Embryonic facial prominence (tissue), 1 donor: ENCODE measurements around the gene NDUFB5.
A peak's percentile ranks its signal among the peaks of the same experiment; 100 is the strongest.
"Not testable (repeated sequence)": the region's sequence is repeated elsewhere in the genome, so short reads cannot be mapped to it uniquely, and the experiment has no call there.

ENCODE experiments used
- DNase-seq: peaks from one replicate; pipeline ENCODE4 v3.0.0-alpha.2; 2016; ENCODE audit errors: extremely low spot score

The NDUFB5 gene

GRCh38 chr3:179630753-179631451 lies 26.3 kb downstream of the NDUFB5 start:
- DNase-seq, result no peak

DNA sequence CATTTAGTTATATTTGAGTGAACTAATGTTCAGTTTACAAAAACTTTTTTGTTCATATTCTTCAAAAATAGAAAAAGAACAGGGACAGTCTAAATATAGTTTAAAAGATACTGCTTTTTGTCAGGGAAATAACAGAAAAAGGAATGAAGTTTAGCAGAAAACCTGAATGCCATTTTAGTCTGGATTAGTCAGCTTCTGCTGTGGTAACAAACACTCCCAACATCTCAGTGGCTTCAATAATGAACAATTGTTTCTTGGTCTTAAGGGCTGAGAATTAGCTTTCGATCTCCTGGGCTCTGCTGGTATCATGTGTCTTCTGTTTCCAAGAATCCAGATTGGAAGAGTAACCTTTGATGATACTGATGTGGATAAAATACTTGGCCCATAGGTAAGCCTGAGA lies 35.9 kb downstream of the NDUFB5 start:
- DNase-seq, result no peak

DNA sequence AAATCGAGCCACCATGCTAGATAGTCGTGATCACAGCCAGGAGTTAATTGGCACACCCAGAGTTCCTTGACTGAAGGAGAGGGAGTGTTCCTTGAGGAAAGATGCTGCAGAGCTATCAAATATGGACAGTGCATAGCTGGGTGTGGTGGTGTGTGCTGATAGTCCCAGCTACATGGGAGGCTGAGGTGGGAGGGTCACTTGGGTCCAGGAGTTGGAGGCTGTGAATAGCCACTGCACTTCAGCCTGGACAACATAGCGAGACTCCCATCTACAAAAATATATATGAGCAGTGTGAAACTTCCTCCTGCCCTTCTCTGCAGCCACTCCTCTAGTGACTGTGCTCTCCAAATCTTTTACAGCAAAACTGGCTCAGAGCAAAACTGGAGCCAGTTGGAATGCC lies 38.3 kb downstream of the NDUFB5 start:
- DNase-seq, result no peak

GRCh38 chr3:179643837-179644236 lies 39.2 kb downstream of the NDUFB5 start:
- DNase-seq, result not testable (repeated sequence)

GRCh38 chr3:179646177-179646576 lies 41.6 kb downstream of the NDUFB5 start:
- DNase-seq, result no peak

DNA sequence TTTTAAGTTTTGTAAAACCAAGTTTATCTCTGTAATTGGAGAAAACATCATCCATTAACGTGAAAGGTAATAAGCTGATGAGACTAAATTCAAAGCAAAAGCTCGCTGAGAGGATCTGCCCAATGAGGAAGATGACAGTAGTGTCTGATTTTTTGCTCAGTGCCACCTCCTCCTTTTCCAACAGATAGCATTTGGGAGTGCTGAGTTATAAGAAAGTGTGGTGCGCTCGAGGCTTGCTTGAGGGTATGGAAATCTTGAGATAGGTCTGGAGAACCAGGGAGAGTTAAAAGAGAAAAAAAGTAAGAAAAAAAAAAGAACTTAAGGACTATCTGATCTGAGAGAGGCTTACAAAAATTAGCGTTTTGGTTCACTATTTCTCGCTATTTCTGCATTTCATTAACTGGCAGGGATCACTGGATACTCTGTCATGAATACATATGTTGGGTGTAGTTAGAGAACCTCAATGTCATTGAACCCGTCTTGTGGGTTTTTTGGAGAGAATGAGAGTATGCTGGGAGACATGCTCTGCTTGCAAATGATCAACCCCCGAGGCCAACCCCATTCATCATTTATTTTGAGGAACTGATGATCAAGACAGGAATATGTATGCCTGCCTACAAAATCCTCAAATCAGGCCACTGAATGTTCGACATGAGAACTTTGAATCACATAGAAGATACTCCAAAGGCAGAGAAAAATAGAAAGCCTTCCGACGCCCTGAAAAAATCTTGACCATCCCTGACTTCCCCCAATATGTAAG lies 47.3 kb downstream of the NDUFB5 start:
- no peak for DNase-seq

DNA sequence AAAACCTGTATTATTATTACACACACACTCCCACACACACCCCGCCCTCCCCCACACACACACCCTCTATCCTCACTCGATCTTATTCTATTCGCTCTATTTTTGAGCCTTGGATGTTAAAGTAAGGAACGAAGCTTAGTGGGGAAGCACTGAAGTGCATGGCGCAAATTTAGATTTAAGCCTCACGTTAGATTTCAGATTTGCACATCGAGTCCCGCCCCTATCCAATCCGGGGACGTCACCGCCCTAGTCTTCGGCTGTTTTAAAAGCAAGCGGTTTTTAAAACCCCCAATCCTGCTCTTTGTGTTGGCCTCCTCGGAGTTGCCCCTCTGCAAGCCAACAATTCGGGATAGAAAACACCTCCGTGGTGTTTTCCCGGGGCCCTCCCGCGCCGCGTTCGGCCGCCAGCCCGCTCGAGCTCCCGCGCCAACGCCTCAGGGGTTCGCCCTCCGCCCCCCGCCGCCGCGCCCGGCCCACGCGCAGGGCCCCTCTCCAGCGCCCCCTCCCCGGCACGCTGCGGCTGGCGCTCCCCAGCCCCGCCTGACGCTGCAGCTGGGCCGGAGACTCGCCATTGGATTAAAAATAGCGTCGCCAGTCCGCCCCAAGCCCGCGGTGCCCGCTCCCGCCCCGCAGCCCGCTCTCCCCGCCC lies 48.0 kb downstream of the NDUFB5 start, which contains the start of gene USP13:
USP13 (plus strand) TSS at position 594 of the 649 bp plus-strand sequence. CDS start 186 bp downstream, outside the sequence.
- DNase-seq, result peak; percentile 63

GRCh38 chr3:179653096-179653797 lies 48.7 kb downstream of the NDUFB5 start:
- DNase-seq, result peak; percentile 50

- no peak for DNase-seq
Observed at GRCh38 chr3:179655236-179655635, 50.6 kb downstream of the NDUFB5 start.

DNA sequence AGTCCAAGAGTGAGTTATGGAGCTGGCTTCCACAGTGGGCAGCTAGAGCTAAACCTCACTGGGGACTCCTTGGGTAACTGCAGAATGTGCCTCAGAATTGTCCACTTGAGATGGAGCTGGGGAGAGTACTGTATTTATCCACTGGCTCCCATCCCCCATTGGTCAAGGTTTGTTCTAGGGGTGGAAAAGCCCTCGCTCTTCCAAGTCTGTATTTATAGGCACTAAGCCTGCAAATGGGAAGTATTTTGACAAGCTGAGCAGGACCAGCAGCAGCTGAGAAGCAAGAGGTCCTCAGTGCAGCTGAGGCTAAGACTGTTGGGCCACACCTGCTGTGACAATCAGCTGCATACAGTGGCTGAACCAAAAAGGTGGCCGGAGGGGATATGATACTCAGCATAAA lies 54.0 kb downstream of the NDUFB5 start:
- DNase-seq, result no peak

DNA sequence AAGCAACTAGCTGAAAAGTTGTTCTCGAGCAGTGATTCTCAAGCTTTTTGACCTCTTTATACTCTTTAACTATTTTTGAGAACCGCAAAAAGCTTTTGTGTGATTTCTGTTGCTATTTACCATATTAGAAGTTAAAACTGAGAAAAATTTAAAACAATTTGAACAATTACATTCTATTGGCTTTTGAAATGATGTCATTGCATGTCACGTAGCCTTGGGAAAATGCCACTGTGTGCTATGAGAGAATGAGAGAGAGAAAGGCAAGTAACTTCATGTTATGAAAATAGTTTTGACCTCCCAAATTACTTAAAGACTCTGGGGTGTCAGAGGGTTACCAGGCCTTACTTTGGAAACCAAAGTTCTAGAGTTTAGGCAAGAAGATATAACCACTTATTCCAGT lies 56.3 kb downstream of the NDUFB5 start:
- no peak for DNase-seq

- no peak for DNase-seq
Observed at GRCh38 chr3:179661777-179662176, 57.2 kb downstream of the NDUFB5 start.

- no peak for DNase-seq
Observed at GRCh38 chr3:179663093-179663492, 58.5 kb downstream of the NDUFB5 start.

DNA sequence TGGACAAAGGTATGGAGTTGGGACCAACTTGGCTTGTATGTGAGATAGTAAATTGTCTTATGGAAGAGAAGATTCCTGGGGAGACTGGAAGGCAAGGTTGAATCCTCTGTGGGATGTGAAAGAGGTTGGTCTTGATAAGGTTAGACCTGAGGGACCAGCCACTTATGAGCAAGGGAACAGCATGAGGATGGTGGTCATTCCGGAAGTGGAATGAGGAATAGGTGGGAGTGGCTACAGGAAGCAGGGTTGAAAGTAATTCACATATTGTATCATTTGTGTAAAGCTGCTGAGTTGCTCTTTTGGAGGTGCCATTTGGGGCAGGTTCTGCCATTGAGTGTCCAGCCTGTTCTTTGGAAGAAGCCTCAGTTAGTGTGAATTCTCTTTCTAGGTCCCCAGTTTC lies 61.4 kb downstream of the NDUFB5 start:
- DNase-seq, result no peak

GRCh38 chr3:179666436-179667035 lies 61.9 kb downstream of the NDUFB5 start:
- no peak for DNase-seq

- DNase-seq, result no peak
Observed at GRCh38 chr3:179668429-179668828, 63.8 kb downstream of the NDUFB5 start.

GRCh38 chr3:179670311-179670710 lies 65.7 kb downstream of the NDUFB5 start:
- DNase-seq, result no peak

DNA sequence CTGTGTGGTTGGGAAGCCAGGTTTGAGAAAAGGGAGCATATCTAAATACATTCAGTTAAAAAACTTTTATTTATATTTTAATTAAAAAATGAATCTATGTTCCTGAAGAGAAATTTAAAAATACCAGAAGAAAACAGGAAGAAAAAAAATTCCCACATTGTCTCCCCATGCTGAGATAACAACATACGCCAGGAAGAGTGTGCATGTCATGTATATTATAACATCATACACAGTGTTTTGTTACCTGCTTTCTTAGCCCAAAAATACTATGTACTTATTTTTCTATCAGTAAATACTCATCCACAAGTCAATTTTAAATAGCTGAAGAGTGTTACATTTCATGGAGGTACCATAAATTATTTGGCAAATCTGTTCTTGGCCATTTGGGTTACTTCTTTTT lies 66.7 kb downstream of the NDUFB5 start:
- no peak for DNase-seq

DNA sequence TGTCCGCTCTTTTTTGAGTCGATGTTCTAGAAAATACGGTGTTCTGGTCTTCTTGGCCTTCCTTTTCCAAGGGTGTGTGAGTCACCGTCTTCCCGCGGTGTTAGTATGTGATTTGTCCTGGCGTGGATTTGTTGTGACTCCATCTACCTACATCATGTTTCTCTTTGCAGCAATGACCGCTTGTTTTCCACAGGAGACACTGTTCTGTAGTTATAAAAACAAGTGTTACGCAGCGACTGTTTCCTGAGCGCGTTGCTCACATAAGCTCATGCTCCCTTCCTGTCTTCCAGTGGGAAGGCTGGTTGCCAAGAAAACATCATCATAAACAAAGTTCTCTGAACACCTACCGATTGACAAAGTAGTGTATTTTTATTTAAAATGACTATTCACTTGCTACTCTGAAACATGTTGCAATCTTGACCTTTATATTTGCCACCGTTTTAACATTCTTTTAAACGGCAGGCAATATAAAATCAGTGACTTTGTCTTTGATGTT lies 67.2 kb downstream of the NDUFB5 start:
- no peak for DNase-seq

DNA sequence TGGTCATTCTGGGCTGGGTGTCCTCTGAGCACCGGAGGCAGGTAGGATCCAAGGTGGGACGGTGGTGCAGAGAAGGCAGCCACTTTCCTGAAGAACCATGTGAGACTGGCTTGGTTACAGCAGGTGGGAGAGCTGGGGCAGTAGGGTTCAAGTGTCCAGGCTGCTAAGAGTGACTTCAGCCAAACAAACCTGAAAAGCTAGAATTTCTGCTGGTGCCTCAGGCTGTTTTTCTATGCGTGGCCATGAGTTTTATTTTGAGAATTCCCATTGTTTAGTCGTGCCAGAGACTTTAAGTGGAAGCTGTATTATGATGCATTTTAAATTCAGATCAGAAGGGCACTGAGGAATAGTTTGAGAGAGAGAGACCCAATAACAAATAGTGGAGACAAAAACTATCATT lies 68.3 kb downstream of the NDUFB5 start:
- no peak for DNase-seq

- no peak for DNase-seq
Observed at GRCh38 chr3:179673523-179673922, 68.9 kb downstream of the NDUFB5 start.

DNA sequence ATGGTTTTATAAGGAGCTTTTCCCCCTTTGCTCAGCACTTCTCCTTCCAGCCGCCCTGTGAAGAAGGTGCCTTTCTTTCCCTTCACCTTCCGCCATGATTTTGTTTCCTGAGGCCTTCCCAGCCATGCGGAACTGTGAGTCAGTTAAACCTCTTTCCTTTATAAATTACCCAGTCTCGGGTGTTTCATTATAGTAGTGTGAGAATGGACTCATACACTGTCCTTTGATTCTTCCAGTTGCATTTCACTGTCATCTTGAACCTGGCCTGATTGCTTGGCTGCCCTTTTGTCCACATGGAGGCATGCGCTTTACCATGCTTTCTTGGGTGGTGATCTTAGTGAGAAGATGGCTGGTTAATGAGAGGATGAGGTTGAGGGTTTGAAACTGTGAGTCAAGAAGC lies 71.5 kb downstream of the NDUFB5 start:
- DNase-seq, result no peak
